HG02759 (cell line): ENCODE data around the gene GRID1.

Source experiments
- ATAC-seq: cut with Tn5 transposase; IDR thresholded peaks from one replicate; pipeline ENCODE4 v1.9.1; 2021; ENCODE audit warnings: mild to moderate bottlenecking, moderate library complexity; ENCODE audit not compliant: unreplicated experiment

GRID1 gene

DNA sequence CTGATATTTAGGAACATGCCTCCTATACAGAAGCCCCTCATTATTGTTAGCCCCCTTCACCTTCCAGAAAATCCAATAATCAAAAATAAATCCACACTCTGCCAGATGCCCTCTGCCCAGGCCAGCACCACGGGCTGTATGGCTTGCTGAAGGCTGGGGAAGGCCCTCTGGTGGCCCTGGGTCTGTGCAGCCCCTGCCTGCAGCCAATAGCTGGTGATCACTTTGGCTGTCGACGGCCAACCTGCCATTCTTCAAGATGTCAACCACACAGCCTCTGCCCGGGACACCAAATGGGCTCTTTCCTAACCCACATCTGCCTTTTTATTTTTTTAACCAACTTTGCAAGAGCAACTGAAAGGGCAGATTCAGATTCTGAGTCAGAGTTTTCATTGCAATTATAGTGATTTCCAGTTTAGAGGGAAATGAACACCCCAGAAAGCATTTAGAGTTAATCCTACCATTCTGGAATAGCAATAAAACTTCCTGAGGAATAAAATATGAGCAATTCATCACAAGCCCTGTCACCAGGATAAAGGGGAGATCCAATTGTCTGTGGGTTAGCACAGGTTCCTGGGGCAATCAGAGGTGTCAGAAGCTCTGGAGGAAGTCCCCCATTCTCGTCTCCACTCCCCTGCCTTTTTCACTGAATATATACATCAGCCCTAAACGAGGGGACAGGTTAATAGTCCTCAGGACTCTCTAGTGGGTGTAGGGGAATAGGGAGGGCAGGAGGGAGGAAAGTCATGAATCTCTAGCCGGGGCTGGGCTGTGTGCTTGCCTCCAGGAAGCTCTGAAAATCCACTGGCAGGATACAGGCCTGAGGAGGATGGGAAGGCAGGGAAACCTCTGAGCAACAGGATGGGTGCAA is 211.3 kb downstream of the GRID1 start:
- ATAC-seq = no peak

GRCh38 chr10:86153751-86154150 is 212.8 kb downstream of the GRID1 start:
- no peak for ATAC-seq

DNA sequence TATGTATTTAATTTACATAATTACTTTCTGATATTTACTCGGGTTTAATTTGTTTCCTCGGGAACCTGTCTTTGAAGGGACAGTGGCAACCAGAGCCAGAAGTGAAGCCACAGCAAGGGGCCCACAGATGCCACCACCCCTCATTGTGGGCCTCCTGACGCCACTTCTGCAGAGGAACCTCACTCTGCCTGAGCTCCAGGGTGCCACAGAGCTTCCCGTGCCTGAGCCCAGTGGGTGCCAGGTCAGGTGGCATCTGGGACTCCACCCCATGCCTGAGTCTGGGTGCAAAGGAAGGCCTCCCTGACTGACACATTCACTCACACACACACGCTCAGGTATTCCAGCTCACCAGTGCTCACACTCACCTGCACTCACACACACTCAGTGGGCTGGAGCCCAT is 213.7 kb downstream of the GRID1 start:
- ATAC-seq = no peak

DNA sequence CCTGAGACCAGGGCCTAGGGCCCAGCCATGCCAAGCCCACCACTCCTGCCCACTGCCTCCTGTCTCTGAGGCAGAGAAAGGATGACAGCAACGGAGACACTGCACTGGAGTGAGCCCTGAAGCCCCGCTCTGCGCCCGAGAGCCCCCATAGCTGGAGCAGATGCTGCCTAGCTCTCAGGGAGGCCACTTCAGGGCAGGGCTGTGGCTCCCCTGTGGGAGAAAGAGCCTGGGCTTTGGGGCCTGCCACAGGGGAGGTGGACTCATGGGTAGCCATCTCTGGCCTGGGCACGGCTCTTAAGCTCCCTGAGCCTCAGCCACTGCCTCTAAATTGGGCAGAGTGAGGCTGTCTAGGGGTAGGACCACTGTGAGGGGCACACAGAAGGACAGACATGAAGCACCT is 214.2 kb downstream of the GRID1 start:
- no peak for ATAC-seq

DNA sequence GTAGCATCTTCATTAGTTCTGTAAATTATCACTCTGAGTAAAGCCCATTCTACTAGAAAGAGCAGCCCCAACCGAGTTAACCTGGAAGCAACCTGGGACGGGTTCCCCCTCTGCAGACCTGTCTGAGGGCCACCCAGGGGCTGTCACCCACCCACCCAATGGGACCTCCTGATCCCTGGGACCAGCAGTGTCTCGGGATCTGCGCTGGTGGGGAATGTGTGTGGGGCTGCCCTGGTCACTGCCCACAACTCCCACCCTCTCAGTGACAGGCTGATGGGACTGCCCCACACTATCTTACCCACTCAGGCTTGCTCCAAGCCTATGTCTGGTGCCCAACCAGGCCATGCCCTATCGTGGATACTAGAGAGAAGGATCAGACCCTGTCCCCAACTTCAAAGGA is 215.0 kb downstream of the GRID1 start:
- ATAC-seq = no peak

- ATAC-seq = no peak
Measured at GRCh38 chr10:86149257-86149656, 217.3 kb downstream of the GRID1 start.

- ATAC-seq = no peak
Measured at GRCh38 chr10:86148117-86148516, 218.5 kb downstream of the GRID1 start.

- no peak for ATAC-seq
Measured at GRCh38 chr10:86144301-86144700, 222.3 kb downstream of the GRID1 start.

DNA sequence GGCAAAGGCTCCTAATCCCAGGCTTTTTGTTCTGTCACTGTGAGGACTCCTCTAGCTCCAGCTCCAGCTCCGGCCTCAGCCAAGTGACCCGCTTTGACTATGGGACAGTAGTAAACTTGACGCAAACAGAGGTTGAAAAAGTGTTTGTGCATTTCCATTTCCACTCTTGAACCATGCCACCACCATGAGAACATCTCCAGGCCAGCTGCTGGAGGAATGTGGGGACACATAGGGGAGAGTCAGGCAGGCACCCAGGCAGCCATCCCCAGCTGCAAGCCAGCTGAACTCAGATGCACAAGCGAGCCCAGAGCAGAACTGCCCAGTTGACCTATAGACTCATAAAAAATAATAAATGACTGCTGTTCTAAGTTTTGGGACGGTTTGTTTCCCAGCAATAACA is 224.7 kb downstream of the GRID1 start:
- no peak for ATAC-seq

DNA sequence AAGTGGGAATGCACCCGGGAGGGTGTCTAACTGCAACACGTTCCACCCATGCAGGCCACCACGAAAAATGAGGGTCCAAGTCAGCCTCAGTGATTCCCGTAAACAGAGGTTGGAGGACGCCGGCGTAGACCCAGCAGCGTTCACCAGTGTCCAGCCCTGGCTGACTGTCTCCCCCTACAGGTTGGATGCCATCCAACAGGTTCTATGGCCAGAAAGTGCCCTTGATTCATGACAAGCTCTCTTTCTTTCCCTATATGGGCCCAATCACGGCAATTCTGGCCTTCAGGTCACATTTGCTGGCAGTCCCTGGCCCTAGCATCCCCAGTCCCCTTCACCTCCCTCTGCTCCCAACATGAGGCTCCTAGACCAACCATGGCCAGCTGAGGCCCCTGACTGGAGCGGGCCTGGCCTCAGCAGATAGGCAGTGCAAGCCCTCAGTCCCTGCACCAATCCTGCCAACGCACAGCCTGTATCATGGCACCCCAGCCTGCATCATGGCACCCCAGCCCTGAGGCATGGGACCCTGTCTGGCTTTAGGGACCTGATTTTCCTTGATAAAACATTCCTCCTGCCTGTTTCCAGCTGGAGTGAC is 227.4 kb downstream of the GRID1 start:
- ATAC-seq = peak; percentile 68

DNA sequence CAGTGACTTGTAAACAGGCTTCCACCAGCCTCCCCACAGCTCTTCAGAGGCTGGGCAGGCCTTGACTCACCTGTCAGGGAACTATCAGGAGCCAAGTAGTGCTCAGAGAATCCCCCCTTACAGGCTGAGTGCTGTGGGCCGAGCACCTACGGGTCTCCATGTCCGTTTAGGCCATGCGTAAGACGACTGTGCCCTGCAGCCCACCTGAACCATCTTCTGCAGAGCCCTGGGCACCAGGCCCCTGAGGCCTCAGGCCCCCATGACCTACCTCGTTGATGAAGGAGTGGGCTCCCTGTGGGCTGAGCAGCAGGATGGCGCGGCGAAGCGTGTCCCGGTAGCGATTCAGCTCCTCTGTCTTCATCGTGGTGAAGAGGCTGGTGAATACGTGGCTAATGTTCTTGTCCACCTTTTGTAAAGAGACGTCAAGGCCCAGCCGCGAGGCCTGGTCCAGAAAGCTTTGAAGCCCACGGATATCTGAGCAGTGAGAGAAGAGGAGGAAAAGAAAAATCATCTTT is 228.0 kb downstream of the GRID1 start:
- no peak for ATAC-seq

GRCh38 chr10:86137561-86137960 is 229.0 kb downstream of the GRID1 start:
- no peak for ATAC-seq

DNA sequence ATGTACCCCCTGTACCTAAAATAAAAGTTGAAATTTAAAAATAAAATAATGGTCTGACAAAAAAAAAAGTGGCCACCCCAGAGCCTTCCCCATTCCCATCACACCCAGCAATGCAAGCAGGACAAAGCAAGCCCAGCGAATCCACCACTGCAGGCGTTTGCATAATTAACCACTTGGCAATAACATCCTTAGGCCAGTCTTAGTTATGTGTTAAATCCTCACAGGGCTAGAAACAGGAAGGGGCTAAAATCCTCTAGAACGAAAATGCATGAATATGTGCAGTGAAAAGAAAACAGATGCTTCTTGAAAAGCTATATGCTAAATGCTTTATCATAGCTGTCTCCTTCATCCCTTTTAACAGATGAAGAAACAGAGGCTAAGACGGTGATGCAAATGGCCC is 229.7 kb downstream of the GRID1 start:
- no peak for ATAC-seq

DNA sequence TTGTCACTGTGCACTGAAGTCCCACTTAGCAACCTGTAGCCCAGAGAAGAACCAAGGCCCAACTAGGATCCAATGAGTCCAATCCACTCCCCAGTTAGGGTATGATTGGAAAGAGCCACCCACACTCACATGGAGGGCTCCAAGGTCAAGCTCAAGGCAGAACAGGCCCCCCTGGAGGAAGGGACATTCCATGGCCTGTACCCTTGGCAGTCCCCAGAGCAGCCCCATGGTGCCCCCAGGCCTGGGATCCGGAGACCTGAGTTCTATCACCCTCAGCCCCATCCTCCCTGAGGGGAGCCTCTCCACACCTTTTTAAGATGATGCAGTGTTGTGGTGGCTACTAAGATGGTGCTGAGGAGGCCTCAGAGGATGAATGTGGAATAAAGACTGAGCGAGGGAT is 231.4 kb downstream of the GRID1 start:
- ATAC-seq = no peak

DNA sequence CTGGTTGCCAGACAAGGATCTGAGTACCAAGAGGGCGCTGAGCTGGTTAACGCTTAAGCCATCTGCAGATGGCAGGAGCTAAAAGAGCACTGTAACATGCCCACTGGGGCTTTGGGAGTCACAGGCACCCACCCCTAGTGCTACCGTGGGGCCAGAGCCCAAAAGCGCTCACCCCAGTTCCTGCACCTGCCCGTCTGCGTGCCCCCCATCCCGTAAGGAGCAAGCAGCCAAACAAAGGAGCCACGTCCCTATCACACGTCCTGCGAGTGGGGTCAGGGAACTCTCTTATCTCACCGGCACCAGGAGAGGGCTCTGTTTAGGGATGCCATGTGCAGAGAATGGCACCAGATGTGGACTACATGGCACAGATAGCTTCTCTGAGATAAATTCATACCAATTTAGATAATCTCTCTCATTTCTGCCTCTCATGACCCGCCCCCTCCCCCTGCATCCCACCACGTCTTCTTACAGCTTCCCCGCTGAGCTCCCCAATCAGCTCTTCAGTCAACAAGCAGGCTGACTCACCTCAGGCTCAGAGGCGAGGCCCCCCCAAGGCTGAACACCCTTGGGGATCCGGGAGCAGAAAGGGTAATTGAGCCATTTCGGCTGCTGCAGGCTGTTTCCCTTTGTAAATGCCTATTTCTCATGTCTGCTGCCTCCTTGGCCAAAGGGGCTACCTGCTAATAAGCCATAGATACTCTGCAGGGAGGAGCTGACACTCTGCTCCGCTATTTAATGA is 235.7 kb downstream of the GRID1 start:
- no peak for ATAC-seq

GRCh38 chr10:86130041-86130440 is 236.6 kb downstream of the GRID1 start:
- no peak for ATAC-seq

- ATAC-seq = no peak
Measured at GRCh38 chr10:86128360-86128759, 238.2 kb downstream of the GRID1 start.

- ATAC-seq = no peak
Measured at GRCh38 chr10:86127274-86127819, 239.2 kb downstream of the GRID1 start.

DNA sequence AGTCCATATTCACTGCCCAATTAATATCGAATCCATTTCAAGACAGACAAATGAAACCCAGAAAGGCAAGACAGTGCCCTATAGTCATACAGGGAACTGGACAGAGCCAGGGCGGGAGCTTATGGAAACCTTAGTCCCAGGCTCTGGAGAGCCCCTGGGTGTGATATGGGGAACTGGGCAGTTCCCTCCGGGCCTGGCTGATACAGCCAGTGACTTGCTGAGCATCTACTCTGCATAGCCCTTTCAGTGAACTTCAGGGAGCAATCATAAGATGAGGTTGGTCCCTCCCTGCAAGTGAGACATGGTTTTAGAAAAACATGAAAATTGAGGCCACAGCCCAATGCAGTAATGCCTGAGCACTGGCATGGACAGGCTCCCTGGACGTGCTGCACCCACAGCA is 241.9 kb downstream of the GRID1 start:
- ATAC-seq = no peak

DNA sequence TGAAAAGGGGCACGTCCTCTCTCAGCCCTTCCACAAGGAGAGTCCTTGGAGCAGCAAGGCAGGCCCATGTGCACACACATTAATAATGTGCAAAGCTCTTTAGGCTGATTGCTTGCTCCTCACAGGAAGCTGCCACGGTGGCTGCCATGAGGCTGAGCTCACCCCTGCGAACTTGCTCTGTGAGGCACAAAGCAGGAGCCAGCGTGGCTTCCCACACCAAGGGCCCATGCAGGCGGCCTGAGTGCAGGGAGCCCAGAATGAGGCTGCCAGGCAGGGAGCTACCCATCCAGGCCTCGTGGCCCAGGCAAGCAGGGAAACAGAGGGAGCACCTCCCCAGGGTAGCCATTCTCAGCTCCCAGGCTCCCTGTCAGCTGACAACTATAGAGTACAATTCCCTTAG is 242.9 kb downstream of the GRID1 start:
- no peak for ATAC-seq

DNA sequence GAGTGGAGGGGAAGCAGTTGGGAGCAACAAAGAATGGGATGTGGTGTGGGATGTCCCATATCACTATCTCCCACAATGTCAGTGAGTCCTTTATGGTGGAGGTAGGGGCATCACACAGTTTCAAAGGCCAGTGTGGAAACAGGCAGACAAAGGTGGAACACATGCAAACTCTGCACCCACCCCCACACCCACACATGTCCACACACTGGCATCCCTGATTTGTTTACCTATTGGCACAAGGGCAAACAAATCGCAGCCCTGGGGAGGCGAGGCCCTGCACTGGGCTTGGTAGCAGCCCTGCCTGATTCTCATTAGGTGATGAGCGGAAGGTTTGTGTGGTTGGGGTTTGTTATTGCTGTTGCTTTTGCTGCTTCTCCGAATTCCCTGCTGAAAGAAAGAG is 243.3 kb downstream of the GRID1 start:
- no peak for ATAC-seq
